ENCODE results near the gene ARID1B.
A peak's percentile ranks its signal among the peaks of the same experiment; 100 is the strongest.
"Not testable (repeated sequence)": the region's sequence is repeated elsewhere in the genome, so short reads cannot be mapped to it uniquely, and the experiment has no call there.

The ARID1B gene

DNA sequence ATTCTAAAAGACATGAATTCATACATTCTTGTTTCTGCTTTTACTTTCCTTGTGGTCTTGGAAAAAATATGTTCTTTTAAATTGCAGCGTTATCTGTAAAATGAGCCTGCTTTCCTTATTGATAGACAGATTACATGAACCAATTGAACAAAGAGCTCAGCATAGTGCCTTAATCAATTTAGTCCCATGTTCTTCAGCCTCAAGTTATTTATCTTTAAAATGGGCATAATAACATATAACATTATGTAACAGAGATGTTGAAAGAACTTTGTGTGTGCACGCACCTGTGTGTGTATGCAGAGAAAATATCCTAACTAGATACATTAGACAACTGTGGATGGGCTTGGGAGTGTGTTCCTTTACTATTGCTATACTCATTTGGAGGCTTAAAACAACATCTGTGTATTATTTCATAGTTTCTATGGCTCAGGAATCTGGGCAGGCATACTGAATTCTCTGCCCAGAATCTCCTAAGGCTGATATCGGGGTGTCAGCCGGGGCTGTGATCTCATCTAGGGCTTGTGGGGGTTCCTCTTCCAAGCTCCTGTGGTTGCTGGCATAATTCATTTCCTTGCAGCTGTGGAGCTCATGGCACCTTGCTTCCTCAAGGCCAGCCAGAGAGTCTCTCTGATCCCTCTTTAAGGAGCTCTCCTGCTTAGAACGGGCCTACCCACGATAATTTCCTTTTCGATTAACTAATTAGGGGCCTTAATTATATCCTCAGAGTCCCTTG is 194.1 kb downstream of the ARID1B start:
- no peak for DNase-seq

- DNase-seq, result no peak
These were observed 195.0 kb downstream of the ARID1B start for GRCh38 chr6:156972145-156972544.

- no peak for DNase-seq
These were observed 197.7 kb downstream of the ARID1B start for GRCh38 chr6:156974830-156975261.

DNA sequence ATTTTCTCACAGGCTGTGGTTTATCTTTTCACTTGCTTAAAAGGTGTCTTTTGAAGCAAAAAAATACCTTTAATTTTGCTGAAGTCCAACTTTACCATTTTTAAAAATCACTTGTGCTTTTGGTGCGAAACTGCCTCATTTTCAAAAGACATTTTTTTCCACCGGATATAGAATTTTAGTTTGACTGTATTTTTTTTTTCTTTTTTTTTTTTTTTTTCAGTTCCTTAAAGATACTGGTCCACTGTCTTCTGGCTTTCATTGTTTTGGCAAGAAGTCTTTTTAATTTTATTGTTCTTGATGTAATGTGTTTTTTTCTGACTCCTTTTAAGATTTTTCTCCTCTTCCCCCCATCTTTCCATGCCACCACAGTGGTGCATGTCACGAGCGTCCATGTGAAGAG is 198.2 kb downstream of the ARID1B start:
- DNase-seq, result no peak

GRCh38 chr6:156976216-156977127 is 199.3 kb downstream of the ARID1B start:
- no peak for DNase-seq

GRCh38 chr6:156977527-156978291 is 200.5 kb downstream of the ARID1B start:
- peak; percentile 37 for DNase-seq

- DNase-seq, result no peak
These were observed 201.8 kb downstream of the ARID1B start for GRCh38 chr6:156978948-156979347.

DNA sequence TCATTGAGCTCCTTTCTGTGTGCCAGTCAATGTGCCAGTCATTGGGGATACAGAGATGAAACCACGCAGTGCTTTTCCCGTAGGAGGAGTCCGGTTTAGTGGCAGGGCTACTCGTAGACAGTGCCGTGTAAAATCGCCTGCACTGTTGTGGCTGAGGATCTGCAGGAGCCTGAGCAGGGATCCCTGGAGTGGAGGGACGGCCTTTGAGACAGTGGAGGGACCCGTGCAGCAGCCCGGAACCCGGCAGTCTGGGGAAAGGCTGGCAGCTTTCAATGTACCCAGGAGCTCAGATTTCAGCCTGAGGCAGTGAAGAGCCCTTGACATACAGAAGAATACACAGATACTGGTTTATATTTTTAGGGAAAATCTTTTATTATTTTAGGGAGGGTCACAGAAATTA is 203.3 kb downstream of the ARID1B start:
- DNase-seq, result peak; percentile 82

- DNase-seq, result peak; percentile 67
These were observed 203.8 kb downstream of the ARID1B start for GRCh38 chr6:156980948-156981347.

DNA sequence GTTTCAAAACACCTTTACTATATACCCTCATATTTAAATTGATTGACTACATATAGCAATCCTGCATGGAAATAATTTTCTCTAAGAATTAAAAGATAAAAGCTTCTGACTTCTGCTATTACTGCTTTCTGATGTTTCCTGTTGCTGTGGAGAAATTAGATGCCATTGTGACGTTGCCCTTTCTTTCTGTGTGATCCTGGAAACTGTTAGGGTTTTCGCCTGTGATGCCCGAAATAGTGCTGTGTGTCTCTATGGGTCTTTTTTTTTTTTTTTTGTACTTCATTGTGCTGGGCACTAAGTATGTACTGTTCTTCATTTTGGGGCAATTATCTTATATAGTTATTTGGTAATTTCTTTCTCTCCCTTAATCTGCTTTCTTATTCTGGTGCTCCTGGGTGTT is 205.0 kb downstream of the ARID1B start:
- DNase-seq, result no peak

DNA sequence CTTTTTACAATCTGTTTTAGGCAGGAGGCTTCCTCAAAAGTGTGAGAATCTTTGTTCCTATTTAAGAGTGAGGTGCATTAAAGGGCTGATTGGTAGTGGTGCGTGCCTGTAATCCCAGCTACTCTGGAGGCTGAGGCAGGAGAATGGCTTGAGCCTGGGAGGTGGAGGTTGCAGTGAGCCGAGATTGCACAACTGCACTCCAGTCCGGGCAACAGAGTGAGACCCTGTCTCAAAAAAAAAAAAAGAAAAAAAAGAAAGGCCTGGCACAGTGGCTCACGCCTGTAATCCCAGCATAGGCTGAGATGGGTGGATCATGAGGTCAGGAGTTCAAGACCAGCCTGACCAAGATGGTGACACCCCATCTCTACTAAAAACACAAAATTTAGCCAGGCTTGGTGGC is 205.7 kb downstream of the ARID1B start:
- not testable (repeated sequence) for DNase-seq

DNA sequence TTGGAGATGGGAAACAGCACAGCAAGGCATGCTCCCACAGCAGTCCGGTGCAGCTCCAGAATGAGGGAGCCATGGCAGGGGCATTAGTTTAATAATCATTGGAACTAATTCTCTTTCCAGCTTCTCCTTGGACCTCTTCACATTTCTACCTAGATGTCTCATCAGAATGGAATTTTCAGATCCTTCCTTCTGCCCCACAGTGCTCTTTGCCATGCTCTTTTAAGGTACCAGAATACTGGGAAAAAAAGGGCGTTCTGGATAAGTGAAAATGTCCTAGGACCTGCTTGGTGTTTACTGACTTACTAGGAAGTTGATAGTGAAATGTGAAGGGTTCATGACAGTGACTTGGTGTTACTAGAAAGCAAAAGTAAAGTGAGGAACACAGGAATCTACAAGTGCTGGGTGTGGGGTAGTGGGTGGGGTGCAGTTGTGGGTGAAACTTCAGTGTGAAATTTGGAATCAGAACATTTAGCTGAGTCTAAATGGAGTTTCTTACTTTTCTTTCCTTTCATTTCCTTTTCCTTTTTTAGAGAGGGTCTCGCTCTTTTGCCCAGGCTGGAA is 207.1 kb downstream of the ARID1B start:
- no peak for DNase-seq

GRCh38 chr6:156985309-156985708 is 208.1 kb downstream of the ARID1B start:
- DNase-seq, result no peak

GRCh38 chr6:156988276-156989158 is 211.3 kb downstream of the ARID1B start:
- DNase-seq, result no peak

DNA sequence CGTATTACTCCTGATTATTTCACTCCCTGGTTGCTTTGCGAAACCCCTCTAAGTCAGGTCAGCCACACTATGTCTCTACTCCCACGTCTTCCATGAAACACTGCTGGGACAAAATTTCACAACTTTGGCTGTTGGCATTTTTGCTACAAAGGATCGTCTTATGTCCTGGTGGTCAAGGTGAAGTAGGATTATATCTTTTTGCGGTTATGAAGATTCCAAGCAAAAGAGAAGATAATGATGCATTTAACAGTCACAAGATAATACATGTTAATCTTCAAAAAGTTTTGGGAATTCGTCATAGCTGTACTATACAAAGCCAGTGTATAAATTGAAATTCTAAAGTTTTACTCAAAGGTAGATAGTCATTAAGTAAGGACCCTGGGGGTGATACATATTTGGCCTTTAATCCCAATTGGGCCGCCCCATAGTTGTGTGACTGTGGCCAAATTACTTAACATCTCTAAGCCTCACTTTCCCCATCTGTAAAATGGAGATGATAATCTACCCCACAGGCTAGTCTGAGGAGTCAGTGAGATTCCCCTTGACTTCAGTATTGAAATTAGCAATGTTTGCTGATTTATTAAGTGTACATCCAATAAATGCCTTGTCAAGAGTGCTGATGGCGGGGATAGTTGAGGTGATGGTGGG is 212.1 kb downstream of the ARID1B start:
- no peak for DNase-seq

- no peak for DNase-seq
These were observed 215.0 kb downstream of the ARID1B start for GRCh38 chr6:156992020-156992804.

GRCh38 chr6:156993713-156994112 is 216.5 kb downstream of the ARID1B start:
- no peak for DNase-seq

DNA sequence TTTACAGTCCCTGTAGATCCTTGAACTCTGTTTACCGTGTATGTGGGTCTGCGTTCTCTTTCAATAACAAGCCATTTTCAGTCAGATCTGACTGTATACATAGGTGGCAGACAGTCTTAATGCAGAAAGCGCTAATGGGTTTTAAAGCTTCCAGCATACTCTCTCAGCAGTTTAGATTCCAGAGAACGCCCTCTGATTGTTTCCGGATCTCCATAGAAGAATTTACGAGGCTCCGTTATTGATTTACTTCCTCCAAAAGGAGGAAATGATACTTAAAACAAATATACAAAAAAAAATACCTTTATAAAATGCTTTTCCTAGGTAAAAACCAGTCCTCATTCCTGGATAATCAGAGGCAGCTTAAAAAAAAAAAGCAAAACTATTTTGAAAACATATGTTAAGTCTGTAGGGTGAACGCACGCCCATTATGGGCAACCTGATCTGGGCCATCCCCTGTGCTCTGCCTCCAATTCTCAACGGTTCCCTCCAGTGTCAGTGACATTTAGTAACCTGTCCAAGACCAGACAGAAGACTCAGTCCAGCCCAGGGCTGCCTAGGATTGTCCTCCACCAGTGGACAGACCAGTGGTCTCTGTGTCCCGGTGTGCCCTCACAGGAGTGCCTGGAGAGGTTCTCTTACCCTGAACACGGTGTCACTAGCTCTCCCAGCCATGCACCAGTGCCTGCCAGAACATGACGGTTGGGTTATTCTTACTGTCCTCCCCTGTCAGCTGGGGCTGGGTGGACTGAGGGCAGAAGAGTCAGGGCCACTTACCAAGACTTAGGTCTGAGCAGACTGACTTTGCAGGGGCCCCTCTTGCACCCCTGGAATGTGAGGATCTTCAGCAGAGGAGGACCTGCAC is 217.3 kb downstream of the ARID1B start:
- DNase-seq, result no peak

DNA sequence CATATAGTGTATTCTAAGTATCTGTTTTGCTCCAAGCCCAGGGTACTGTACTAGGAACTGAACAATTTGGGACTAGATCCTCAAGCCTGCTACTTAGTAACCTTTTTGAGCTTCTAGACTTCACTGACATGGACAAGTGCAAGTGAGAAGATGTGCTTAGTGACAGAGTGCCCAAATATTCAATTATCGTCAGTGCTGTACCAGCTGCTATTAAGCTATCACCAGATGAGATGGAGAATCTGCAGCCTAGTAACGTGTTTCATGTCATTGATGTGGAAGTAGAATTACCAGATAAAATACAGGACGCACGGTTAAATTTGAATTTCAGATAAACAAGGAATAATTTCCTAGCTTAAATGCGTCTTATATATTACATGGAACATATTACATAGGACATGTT is 218.3 kb downstream of the ARID1B start:
- no peak for DNase-seq

- no peak for DNase-seq
These were observed 219.1 kb downstream of the ARID1B start for GRCh38 chr6:156996265-156996664.
